ENCODE data around the gene MRGPRF.

MRGPRF gene

DNA sequence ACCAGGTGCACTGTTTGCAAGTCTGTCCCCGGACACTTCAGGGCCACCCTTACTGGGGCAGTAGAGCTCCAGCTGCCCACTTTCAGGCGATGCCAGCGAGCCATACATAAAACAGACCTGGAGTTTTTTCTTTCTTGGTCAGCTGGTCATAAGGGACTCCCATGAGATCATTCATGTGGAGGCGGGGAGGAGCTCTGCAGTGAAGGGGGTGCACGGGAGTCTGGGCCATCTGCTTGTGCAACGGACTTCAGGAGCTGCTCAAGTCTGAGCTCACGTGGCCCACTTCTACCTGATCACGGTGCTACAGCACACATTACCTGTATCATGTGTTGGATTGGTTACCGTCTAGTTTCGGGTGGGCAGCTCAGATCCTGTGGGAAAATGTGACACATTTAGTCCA, 9.2 kb upstream of the MRGPRF start:
- DNase-seq (ENCODE audit: low read depth) = no peak

DNA sequence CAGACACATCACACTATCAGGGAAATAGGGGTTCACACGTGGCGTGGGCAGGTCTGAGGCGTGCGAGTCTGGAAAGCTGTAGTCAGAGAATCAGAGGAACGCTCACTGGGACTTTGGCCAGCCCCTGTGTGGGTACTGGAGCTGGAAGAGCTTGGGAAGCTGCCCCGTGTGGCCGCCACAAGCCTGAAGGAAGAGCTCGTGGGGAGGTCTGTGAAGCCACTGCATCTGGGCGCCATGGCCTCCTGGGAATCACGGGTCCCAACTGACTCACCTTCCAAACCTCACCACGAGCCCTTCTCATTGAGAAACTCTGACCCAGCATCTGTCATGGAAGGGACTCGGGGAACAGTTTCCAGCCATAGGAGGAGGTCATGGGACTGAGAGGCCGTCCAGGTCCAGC, 5.9 kb upstream of the MRGPRF start:
- DNase-seq (ENCODE audit: low read depth) = no peak

DNA sequence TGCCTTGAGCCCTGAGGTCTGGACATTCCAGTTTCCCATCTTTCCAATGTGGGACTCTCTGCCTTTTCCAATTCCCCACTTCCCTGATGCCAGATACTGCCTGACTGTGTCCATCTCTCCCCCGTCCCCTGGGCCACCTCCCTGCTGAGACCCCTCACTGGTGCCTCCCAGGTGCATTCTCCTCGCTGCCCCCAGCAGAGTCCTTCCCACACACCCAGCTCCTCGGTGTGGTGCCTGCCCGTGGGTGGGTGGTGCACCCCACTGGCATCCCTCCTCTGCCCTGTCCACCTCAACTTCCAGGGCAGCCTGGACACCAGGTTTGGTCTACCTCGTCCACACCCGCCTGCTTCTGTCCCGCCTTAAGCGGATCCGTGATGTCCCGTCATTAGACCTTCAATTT, 4.9 kb upstream of the MRGPRF start:
- no peak for DNase-seq (ENCODE audit: low read depth)

DNA sequence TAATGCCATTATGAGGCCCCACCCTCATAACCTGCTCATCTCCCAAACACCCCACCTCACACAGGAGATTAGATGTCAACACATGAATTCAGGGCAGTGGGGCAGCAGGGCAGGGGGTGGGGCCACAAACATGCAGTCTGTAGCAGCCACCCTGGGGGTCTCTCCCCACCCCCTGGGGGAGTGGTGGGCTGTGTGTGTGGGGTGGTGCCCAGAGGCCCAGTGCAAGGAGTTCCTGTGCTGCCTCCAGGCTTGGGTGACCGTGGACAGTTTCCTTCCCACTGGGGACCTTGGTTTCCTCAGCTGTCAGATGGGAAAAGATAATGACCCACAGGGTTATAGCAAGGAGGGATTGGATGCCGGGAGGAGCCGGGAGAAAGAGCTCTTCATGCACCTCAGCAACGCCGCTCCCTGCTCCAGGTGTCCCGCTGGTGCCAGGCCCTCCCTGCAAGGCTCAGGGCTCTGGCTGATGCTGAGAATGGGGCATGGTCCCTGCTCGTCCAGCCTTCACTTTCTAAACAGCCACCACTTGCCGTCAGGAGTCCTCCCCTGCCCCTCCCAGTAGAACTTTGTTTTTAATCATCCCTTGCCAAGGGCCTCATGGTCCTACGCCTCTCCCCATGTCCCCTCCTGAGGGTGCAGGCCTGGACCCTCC, 2.0 kb upstream of the MRGPRF start:
- DNase-seq (ENCODE audit: low read depth) = no peak

DNA sequence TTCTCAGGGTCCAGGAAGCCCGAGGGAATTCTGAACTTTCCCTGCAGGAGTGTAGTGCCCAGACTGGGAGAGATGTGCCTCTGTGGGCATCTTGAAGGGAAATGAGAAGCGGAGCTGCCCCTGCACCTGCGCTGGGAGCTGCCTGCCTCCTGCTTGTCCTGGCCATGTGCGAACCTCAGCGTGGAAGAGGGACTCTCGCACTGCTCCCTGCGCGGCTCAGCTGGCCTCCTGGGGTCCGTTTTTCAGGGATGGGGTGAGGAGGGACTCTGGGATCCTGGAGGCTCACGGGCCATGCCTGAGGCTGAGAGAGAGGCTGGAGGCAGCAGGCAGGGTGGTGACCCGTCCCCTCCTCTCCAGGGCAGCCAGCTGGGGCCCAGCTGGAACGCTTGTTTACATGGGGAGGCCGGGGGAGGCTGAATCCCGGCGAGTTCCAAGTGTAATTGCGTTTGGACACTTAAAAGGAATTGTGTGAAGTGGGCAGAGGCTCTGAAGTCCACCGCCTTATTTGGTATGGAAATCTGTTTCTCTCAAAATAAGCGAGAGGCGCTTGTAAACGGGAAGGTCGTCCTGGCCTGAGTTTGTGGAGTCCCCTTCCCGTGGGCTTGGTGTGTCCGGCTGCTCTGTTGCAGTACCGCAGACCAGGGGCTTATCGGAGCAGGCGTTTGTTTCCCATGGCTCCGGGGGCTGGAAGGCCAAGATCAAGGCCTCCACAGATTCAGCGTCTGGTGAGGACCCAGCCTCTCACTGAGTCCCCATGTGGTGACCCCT, 1.2 kb upstream of the MRGPRF start:
- DNase-seq (ENCODE audit: low read depth) = no peak

DNA sequence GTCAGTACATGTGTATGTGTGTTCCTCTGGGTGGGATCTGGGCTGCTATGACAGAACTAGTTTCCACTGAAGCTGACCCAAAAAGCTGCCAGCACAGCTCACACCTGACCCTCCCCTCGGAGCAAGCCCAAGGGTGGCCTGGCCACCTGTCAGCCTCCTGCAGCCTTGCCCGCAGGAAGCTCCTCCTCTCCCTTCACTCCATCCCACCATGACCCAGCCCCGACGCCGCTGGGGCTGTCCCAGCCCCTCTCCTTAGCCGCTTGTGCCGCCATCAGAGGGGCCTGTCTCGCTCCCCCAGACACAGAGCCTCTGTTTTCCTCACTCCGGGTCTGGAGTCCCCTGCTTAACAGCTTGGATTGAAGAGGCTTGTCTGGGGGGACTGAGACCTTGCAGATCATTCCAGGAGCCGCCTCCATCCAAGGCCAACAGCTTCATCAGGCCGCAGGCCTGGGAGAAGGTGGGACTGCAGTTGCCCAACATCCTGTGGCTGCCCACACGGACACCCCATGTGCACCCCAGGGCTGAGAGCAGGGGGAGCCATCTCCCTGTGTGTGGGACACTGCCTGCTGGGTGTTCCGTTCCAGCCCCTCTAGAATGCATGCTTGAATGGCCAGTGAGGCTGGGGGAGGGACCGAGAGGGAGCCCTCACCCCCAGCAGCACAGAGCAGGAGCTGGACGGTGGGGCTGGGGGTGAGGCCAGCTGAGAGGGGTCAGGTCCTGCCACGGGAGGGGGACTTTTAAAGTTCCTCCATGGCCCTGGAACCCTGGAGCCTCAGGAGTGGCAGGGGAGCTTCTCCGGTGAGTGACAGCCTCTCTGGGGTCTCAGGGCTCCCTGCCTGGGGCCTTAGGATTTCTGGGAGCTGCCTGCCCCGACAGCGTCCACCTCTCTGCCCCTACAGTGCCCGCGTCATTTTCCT, 696 bp downstream of the MRGPRF start:
- no peak for DNase-seq (ENCODE audit: low read depth)

DNA sequence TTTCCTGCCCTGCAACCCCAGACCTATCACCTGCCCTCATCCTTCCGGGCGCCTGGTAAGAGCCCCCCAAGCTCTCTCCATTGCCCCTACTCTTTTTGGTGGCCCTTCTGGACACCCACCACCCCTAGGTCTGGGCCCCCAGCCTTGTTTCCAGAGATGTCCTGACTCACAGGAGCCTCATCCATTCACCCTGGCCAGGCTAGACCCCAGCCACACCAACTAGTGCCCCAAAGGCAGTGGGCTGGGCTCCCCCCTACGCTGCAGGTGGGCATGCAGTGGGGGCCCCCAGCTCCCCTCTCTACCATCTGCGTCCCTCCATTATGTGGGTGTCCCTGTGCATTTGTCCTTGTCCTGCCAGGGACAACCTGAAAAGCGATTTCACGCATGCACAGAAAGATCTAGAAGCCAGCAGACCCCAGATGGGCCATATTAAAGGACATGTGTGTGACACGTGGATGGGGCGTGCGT, 1.4 kb downstream of the MRGPRF start:
- DNase-seq (ENCODE audit: low read depth) = no peak

DNA sequence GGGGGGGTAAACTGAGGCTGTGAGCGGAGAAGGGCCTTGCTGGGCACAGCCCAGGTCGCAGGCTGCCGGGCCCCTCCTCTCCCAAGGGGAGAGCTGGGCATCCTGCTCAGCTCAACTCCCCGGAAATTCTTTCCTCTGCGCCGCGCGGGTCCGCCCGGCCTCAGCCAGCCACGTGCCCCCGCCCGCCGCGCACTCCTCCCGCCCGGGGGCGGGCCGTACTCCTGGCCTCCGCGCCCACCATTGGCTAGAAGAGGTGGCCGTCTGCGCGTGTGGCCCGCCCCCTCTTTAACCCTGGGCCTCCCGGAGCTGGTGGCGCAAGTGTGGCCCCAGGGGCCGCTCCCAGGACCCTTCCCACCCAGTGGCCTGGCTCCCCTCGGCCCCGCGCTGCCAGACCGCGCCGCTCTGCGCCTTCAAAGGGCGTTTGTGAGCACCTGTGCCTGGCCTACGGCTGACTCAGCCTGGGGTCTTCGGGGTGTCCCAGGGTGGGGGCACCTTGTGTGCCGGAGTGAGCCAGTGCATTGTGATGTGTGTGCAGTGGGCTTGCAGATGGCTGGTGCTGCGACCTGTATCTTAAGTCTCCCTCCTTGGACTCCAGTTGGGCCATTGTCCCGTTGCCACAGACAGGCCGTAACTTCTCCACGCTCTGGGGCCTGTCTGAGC, 2.0 kb downstream of the MRGPRF start:
- DNase-seq (ENCODE audit: low read depth) = peak; percentile 68

DNA sequence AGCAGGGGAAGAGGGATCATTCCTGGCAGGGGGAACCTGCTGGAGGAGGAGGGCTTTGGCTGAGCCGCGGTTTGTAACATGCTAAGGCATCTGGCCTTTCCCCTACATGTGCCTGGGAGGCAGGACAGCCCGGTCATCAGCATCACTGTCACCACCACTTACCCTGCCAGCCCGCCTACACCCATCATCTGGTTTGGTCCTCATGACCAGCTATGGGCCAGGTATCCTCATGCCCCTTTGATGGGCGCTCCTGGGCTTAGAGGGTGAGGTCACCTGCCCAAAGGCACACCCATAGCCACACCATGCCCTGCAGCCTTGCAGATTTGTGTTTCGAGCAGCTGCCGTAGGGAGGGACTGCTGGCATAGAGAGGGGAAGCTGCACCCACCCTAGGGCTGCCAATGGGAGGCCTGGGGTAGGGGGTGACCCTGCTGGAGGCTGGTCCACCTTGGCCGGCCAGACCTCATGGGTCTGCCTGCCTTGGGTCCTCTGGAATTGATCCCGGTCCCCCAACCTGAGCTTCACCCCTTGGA, 2.6 kb downstream of the MRGPRF start:
- no peak for DNase-seq (ENCODE audit: low read depth)

DNA sequence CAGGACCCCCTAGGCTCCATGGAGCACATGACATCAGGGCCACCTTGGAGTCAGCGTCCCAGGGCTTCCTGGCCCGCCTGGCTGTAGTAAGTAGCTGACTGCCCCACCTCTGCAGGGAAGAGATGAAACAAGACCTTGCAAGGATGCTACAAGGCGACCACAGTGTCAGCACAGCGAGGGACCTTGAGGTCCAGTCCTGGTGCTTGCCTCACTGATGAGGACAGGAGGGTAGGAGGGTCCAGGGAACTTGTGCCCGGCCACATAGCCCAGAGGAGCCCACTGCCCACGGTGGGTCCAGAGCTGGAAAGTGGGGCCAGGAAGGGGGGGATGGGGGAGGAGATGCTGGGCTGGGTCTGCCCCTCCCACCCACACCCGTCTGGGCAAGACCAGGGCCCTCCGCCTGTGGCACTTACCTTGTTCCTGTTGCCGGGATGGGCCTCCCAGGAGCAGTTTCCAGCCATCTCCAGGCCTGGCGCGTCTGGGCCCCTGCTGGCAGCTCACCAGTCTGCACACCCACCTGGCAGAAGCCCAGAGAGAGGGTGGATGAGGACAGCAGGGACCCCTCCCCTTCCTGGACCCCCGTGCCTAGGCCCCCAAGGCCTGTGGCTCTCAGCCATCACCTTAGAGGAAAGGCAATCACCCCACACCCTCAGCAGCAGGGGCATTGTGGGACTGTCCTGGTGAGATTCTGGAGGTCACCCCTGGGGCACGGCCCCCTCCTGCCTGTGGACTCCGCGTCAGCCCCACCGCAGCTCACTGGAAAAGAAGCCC, 3.4 kb downstream of the MRGPRF start:
- DNase-seq (ENCODE audit: low read depth) = no peak

DNA sequence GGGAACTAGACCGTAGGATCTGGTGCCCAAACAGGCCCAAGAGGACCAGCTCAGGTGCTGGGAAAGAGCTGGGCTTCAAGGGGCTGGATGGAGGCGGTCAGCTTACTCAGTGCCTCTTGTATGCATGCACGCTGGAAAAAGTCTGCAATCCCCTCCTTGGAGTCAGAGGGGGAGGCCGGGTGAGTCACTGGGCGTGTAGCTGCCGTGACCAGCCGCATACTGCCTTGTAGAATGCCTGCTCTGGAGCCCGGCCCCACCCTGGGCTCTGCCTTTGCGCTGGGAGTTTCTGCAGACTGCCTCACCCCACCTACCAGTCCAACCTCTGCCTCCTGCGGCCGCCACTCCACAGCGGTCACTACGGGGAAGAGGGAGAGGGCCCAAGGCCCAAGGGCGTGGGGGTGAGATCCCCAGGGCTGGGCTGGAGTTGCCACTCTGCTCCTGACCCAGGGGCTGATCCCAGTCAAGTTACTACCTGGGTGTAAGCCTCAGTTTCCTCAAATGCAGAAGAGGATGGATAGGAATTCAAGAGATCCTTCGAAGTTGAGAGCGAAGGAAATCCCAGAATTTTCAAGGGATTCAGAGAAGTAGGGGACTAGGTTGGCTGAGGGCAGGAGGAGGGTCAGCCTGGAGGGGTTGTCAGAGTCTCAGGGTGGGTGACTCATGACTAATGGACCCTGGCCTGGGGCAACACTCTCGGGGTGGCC, 4.2 kb downstream of the MRGPRF start:
- peak; percentile 98 for DNase-seq (ENCODE audit: low read depth)

DNA sequence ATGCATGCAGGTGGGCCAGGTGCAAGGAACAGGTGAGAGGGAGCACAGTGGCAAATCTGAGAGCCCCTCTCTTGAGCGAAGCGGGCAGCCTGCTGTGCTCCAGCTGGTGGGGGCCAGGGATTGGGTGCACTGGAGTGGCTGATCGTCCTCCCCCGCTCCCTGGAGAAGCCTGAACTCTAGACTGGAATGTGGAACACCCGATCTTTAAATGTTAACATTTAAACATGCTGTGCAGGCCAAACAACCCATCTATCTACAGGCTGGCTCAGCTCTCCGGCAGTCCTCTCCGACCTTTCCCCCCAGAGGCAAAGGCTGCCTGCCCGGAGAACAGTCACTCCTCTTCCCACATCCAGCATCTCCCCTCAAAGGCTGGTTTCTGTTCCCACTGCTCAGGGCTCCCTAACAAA, 5.1 kb downstream of the MRGPRF start:
- DNase-seq (ENCODE audit: low read depth) = no peak

DNA sequence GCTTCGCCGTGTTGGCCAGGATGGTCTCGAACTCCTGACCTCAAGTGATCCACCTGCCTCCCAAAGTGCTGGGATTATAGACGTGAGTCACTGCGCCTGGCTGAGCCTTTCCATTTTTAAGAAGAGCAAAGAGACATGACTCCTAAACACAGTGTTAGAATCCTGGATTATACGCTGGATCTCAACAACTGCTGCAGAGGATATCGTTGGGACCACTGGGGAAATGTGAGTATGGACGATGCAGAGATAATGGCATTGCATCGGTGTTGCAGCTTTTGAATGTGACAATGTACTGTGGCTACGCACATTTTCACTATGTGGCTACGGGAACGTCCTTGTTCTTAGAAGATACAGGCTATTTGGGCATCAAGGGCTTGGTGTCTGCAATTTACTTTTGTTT, 6.2 kb downstream of the MRGPRF start:
- DNase-seq (ENCODE audit: low read depth) = no peak

DNA sequence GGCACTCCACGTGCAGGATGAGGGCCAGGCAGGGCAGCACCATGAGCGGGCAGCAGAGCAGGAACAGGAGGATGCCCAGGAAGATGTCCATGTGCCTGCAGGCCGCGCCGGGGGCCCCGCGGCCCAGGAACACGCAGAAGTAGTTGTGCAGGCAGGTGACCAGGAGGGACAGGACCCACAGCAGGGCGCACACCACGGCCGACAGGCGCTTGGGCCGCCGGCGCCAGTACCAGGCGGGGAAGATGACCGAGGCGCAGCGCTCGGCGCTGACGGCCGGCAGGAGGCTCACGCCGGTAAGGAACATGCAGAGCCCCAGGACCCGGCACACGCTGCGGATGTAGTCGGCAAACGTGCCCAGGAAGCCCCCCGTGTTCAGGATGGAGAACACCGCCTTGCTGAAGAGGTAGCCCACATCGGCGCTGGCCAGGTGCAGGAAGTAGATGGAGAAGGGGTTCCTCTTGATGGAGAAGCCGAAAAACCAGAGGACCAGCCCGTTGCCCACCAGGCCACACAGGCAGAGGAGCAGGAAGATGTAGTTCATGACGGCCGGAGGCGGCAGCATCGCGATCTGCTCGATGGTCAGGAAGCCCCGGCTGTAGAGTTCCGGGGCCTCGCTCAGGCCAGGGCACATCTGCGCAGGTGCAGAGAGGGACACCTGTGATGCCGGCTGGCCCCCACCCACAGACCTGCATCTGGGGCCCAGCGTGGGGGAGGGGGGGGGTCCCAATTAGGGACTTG, 7.2 kb downstream of the MRGPRF start:
- DNase-seq (ENCODE audit: low read depth) = no peak

DNA sequence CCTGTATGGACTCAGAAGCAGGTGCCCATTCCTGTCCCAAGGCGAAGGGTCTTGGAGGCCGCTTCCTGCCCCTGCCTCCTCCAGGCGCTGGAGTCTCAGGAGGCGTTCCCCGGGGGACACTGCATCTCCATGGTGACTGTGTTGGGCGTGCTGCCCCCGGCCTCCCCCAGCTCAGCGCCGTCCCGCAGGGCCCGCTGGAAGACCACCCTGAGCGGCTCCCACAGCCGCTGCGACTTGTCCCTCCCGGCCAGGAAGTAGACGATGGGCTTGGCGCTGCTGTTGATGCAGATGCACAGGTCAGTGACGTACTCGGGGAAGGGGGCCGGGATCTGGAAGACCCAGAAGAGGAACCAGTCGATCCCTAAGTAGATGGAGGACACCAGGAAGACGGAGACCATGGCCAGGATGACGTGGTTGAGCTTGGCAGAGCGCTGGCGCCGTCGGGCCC, 7.8 kb downstream of the MRGPRF start:
- no peak for DNase-seq (ENCODE audit: low read depth)

DNA sequence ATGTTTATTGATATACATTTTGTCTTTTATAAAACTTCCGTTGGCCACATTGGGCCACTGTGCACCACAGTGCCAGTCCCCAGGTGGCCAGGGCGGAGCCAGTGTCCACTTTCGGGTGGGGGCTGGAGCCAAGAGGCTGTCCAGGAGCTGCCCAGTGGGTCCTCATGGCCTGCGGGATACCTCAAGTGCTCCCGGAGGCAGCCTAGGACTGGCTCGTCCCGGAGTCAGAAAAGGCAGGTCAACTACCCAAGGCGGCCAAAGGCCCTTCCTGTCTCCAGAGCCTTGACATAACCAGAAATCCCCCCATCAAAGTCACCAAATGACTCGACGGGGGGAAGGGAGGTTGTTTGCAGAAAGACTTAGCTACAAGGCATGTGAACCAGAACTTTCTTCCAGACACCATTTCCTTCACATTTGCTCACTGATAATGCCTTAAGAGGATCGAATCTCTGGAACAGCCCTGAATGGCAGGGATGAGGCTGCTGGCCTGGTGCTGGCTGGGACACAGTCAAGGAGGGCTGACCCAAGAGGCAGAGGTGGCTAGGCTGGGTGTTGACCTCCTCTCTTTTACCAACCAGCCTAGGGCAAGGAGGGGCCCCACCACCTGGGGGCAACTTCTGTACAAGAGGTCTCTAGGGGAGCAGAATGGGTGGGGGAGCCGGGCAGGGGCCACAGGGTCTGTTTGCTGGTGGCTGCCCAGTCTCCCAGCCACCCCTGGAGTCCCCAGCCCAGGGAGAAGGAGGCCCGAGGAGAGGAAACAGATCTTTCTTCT, 8.4 kb downstream of the MRGPRF start:
- DNase-seq (ENCODE audit: low read depth) = no peak

DNA sequence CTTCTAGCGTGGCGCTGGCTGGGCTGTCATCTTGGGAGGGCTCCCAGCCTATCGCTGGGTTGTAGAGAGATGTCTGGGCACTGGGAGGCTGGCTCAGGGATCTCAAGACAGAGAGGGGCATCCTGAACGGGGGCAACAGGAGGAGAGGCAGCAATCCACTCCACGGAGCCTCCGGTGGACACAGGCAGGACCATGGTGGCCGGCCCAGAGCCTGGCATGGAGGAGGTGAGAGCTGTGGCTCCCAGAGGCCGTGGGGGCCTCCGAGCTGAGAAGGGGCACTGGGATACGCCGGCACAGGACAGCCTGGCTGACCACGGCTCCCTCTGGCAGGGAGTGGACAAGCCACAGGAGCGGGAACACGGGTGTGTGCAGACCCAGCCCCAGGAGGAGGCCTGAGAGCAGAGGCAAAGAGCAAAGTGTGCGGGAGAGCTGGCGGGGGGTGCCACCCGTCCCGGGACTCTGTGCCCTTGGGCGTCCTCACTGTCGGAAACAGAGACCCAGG, 9.1 kb downstream of the MRGPRF start:
- no peak for DNase-seq (ENCODE audit: low read depth)

DNA sequence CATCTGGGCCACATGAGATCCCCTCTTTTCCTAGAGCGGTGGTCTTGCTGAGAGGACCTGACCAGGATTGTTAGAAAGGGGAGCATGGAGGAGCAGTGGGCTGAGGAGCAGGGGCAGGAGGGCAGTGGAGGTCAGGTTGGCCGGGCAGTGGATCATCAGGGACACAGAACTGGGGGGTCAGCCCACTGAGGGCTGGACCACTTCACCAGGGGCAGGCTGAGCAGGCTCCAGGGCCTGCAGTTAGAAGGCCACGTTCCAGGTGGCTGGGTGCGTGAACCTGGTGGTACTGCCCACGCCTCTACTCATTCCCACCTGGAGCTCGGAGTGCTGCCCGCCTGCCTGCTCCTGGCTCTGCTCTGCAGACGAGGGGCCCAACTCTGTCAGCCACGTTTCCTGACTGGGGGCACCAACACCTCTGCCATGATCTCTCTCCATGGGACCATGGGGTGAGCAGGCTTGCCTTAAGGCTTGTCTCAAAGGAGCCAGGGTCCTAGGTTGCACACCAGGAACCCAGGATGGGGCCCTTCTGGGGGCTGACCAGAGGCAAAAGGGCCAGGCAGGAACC, 9.7 kb downstream of the MRGPRF start:
- no peak for DNase-seq (ENCODE audit: low read depth)

Measured in stromal cell of bone marrow (primary cell).